ENCODE results near the gene SH3PXD2A. TPM values are rescaled to one million over a fixed set of nuclear protein-coding genes. Genes with fewer than 3 reads are reported as not detected.

Gene SH3PXD2A
- total RNA-seq, 1 experiment from 2014 or later = 54.9 TPM

DNA sequence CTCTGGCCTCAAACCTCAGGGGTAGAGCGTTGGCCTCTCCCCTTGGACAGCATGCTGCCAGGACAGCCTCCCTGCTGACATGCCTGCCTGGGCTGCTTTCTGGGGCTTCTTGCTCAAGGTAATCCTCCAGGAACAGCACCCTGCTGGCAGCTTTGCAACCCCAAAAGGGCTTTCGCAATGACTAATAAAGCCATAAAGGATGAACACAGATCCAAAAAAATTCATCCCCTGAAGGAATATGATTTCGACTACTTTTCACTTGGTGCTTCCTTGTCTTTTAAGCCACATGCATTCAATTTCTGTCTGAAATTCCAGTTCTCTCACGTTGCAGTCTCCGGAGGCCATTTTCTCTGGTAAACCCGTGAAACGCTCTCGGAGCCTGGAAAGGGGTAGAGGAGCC is 15.1 kb upstream of the SH3PXD2A start:
- Histone ChIP-seq H3K27me3 (replicated peaks; ENCODE audit: insufficient read depth, low read depth, low read length, poor library complexity) (no peaks in the 10 kb centered on the region), H3K4me1 (ENCODE audit: insufficient read depth, low read length, poor library complexity, severe bottlenecking) (peaks cover 10% of the 10 kb centered on the region), H3K27ac (ENCODE audit: low read depth, low read length, poor library complexity, severe bottlenecking) (no peak overlapping the region), H3K9me3 (ENCODE audit: low read depth, low read length, poor library complexity, severe bottlenecking) (peaks cover 3% of the 10 kb centered on the region), H3K36me3 (ENCODE audit: insufficient read depth, low read length, poor library complexity, severe bottlenecking) (no peaks in the 10 kb centered on the region), H3K4me3 (ENCODE audit: low read depth, low read length, poor library complexity, severe bottlenecking) (no peak overlapping the region)
- peak; percentile 61 for DNase-seq (ENCODE audit: low spot score)
- BruUV-seq (replicated peaks) = no TSS peak
- TF ChIP-seq EZH2 (IDR thresholded peaks at IDR 0.05; ENCODE audit: borderline replicate concordance, low read depth, low read length, poor library complexity, severe bottlenecking) (no peak), CTCF (conservative IDR thresholded peaks at IDR 0.05; ENCODE audit: low read depth, low read length) (no peak)
- intact Hi-C loops (cut with micrococcal nuclease; ENCODE audit: unreplicated experiment) = no loop called here
- CTCF ChIA-PET = no interaction called here
- POLR2A ChIA-PET (ENCODE audit: low non-redundant PET) = no interaction called here

- Histone ChIP-seq H3K4me3 (ENCODE audit: low read depth, low read length, poor library complexity, severe bottlenecking) (no peak overlapping the region), H3K9me3 (ENCODE audit: low read depth, low read length, poor library complexity, severe bottlenecking) (peaks cover 7% of the 10 kb centered on the region), H3K27ac (ENCODE audit: low read depth, low read length, poor library complexity, severe bottlenecking) (no peak overlapping the region), H3K36me3 (ENCODE audit: insufficient read depth, low read length, poor library complexity, severe bottlenecking) (no peaks in the 10 kb centered on the region), H3K27me3 (replicated peaks; ENCODE audit: insufficient read depth, low read depth, low read length, poor library complexity) (no peaks in the 10 kb centered on the region), H3K4me1 (ENCODE audit: insufficient read depth, low read length, poor library complexity, severe bottlenecking) (peaks cover 10% of the 10 kb centered on the region)
- no TSS peak for BruUV-seq (replicated peaks)
- DNase-seq (ENCODE audit: low spot score) = no peak
- POLR2A ChIA-PET (ENCODE audit: low non-redundant PET) = interaction anchor here (0.6 kb wide), 1 partner anchor 208 kb away, joined by 7 read pairs; no protein-coding TSS in a partner anchor
- CTCF ChIA-PET = no interaction called here
- TF ChIP-seq CTCF (conservative IDR thresholded peaks at IDR 0.05; ENCODE audit: low read depth, low read length) = no peak
- TF ChIP-seq EZH2 (IDR thresholded peaks at IDR 0.05; ENCODE audit: borderline replicate concordance, low read depth, low read length, poor library complexity, severe bottlenecking) = no peak
- intact Hi-C loops (cut with micrococcal nuclease; ENCODE audit: unreplicated experiment) = no loop called here
Observed at GRCh38 chr10:103869336-103869735, 14.0 kb upstream of the SH3PXD2A start.

DNA sequence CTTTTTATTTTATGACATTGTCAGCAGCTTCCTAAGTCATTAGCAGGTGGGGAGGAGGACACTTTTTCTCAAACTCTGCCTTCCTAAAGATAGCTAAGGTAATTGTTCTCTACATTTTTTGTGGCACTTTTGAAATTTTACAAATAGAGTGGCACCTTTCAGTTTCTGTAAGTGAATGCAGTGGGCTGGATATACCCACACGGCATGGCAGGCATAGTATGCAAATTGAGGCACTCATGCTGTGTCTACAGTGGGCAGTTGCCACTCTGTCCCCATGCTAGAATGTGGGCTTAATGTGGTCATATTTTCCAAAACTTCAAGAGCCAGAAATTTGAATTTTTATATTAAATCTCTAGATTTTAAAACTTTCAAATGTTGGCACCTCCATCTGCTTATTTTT is 12.8 kb upstream of the SH3PXD2A start:
- ChIA-PET CTCF (no interaction called here), POLR2A (ENCODE audit: low non-redundant PET) (interaction anchor here (0.5 kb wide), 1 partner anchor 21 kb away, joined by 5 read pairs; no protein-coding TSS in a partner anchor)
- Histone ChIP-seq H3K27me3 (replicated peaks; ENCODE audit: insufficient read depth, low read depth, low read length, poor library complexity) (no peaks in the 10 kb centered on the region), H3K4me3 (ENCODE audit: low read depth, low read length, poor library complexity, severe bottlenecking) (no peak overlapping the region), H3K27ac (ENCODE audit: low read depth, low read length, poor library complexity, severe bottlenecking) (no peak overlapping the region), H3K4me1 (ENCODE audit: insufficient read depth, low read length, poor library complexity, severe bottlenecking) (peaks cover 10% of the 10 kb centered on the region), H3K9me3 (ENCODE audit: low read depth, low read length, poor library complexity, severe bottlenecking) (peaks cover 7% of the 10 kb centered on the region), H3K36me3 (ENCODE audit: insufficient read depth, low read length, poor library complexity, severe bottlenecking) (no peaks in the 10 kb centered on the region)
- TF ChIP-seq CTCF (conservative IDR thresholded peaks at IDR 0.05; ENCODE audit: low read depth, low read length) (no peak), EZH2 (IDR thresholded peaks at IDR 0.05; ENCODE audit: borderline replicate concordance, low read depth, low read length, poor library complexity, severe bottlenecking) (no peak)
- BruUV-seq (replicated peaks) = no TSS peak
- intact Hi-C loops (cut with micrococcal nuclease; ENCODE audit: unreplicated experiment) = no loop called here
- DNase-seq (ENCODE audit: low spot score) = no peak
